Measurements from ENCODE around the gene CLDN18.

DNA sequence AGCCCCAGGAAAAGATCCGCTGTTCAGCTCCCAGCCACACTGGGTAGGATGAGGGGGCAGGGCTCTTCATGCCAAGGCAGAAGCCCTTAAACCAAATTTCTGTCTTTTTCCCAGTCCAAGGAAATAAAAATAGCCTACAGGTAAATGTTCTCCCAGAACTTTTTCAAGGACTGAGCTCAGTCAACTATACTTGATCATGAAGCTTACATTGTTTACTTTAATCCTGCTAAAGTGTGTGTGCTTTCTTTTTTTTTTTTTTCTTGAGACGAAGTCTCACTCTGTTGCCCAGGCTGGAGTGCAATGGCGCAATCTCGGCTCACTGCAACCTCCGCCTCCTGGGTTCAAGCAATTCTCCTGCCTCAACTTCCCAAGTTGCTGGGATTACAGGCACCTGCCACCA lies 17.9 kb downstream of the CLDN18 start:
- no peak for TF ChIP-seq POLR2A (conservative IDR thresholded peaks at IDR 0.05)
- TF ChIP-seq ELF4 (CRISPR knock-in tag; IDR thresholded peaks at IDR 0.05) = no peak
- no peak for TF ChIP-seq JUN (IDR thresholded peaks at IDR 0.05; ENCODE audit: borderline replicate concordance, low read depth, low read length)
- no peak for TF ChIP-seq JUN (CRISPR knock-in tag; IDR thresholded peaks at IDR 0.05; ENCODE audit: borderline replicate concordance)
- TF ChIP-seq, protein P1, sequence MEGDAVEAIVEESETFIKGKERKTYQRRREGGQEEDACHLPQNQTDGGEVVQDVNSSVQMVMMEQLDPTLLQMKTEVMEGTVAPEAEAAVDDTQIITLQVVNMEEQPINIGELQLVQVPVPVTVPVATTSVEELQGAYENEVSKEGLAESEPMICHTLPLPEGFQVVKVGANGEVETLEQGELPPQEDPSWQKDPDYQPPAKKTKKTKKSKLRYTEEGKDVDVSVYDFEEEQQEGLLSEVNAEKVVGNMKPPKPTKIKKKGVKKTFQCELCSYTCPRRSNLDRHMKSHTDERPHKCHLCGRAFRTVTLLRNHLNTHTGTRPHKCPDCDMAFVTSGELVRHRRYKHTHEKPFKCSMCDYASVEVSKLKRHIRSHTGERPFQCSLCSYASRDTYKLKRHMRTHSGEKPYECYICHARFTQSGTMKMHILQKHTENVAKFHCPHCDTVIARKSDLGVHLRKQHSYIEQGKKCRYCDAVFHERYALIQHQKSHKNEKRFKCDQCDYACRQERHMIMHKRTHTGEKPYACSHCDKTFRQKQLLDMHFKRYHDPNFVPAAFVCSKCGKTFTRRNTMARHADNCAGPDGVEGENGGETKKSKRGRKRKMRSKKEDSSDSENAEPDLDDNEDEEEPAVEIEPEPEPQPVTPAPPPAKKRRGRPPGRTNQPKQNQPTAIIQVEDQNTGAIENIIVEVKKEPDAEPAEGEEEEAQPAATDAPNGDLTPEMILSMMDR (IDR thresholded peaks at IDR 0.05 in 2 of 3, conservative IDR thresholded peaks at IDR 0.05 in 1 of 3; ENCODE audit: insufficient read depth in 2 of 3, low read depth in 1 of 3, low read length in 3 of 3) = no peak
- no peak for TF ChIP-seq RNF2 (IDR thresholded peaks at IDR 0.05)
- TF ChIP-seq CREB1 (IDR thresholded peaks at IDR 0.05) = no peak
- no peak for TF ChIP-seq CREB1 (CRISPR knock-in tag; IDR thresholded peaks at IDR 0.05)
